SK-N-SH (cell line): ENCODE data around the gene STARD13. TPM values are rescaled to one million over a fixed set of nuclear protein-coding genes. Genes with fewer than 3 reads are reported as not detected.

ENCODE experiments used
- CTCF ChIA-PET: fragments of 300-600, 350-600 bp; formaldehyde crosslinking; extraction: SDS; loops from one replicate; lab custom pipeline; 2021; lab: Yijun Ruan, JAX
- POLR2A ChIA-PET: fragments of 350-600 bp; sonication (Branson Sonifier 250); formaldehyde crosslinking; extraction: SDS; loops from one replicate; lab custom pipeline; 2020; ENCODE audit warnings: antibody characterized with exemption, inconsistent platforms; lab: Yijun Ruan, JAX
- DNase-seq: peaks from one replicate; pipeline ENCODE4 v3.0.0; 2012
- H2AFZ ChIP-seq: fragments of 200-600 bp; sonication (generic); 2 replicates; pipeline ENCODE4 v1.8.1; 2016; ENCODE audit warnings: antibody characterized with exemption, mild to moderate bottlenecking, low read depth
- H3F3A ChIP-seq: fragments of 200-600 bp; sonication (generic); replicated peaks from 2 replicates; pipeline ENCODE3; 2016; ENCODE audit warnings: antibody characterized with exemption, mild to moderate bottlenecking; ENCODE audit not compliant: insufficient read depth
- H3K27ac ChIP-seq, 2 experiments: fragments of 200-500 bp in 1 of 2; fragments of 200-600 bp in 1 of 2; sonication (Bioruptor generic) in 1 of 2; sonication (generic), shearing (Covaris generic) in 1 of 2; 2 replicates each; pipeline versions ENCODE4 v1.5.1 to v1.6.1; 2014 to 2016; ENCODE audit warnings: low read depth in 2 of 2, inconsistent platforms in 1 of 2, low read length in 1 of 2, mild to moderate bottlenecking in 1 of 2, mixed read lengths in 1 of 2
- H3K27me3 ChIP-seq: fragments of 200-600 bp; sonication (generic), shearing (Covaris generic); 2 replicates; pipeline ENCODE4 v1.6.1; 2016; ENCODE audit warnings: mixed run types; ENCODE audit not compliant: insufficient read depth
- H3K36me3 ChIP-seq, 2 experiments: fragments of 200-500 bp in 1 of 2; fragments of 200-600 bp in 1 of 2; sonication (Bioruptor generic) in 1 of 2; sonication (generic) in 1 of 2; replicated peaks in 1 of 2; 2 replicates each; pipeline versions ENCODE3 to v1.5.1; 2014 to 2016; ENCODE audit warnings: low read length in 1 of 2, mild to moderate bottlenecking in 1 of 2; ENCODE audit not compliant: insufficient read depth in 2 of 2, control insufficient read depth in 1 of 2
- H3K4me1 ChIP-seq, 2 experiments: fragments of 200-500 bp in 1 of 2; fragments of 200-600 bp in 1 of 2; sonication (Bioruptor generic) in 1 of 2; sonication (generic), shearing (Covaris generic) in 1 of 2; 2 replicates each; pipeline versions ENCODE4 v1.5.1 to v1.6.1; 2014 to 2016; ENCODE audit warnings: low read depth in 1 of 2, low read length in 1 of 2, mixed run types in 1 of 2; ENCODE audit not compliant: insufficient read depth in 2 of 2, control insufficient read depth in 1 of 2
- H3K4me2 ChIP-seq: fragments of 200-600 bp; sonication (generic), shearing (Covaris generic); 2 replicates; pipeline ENCODE4 v1.6.1; 2017; ENCODE audit warnings: mixed run types
- H3K4me3 ChIP-seq, 2 experiments: fragments of 200-500 bp in 1 of 2; fragments of 200-600 bp in 1 of 2; sonication (Bioruptor generic) in 1 of 2; sonication (generic), shearing (Covaris generic) in 1 of 2; 2 replicates each; pipeline versions ENCODE4 v1.5.1 to v1.8.1; 2014 to 2016; ENCODE audit warnings: low read depth in 2 of 2, inconsistent platforms in 1 of 2, low read length in 1 of 2, mild to moderate bottlenecking in 1 of 2, mixed read lengths in 1 of 2, moderate library complexity in 1 of 2
- H3K79me2 ChIP-seq: fragments of 200-600 bp; sonication (generic); 2 replicates; pipeline ENCODE4 v1.8.1; 2017; ENCODE audit warnings: mild to moderate bottlenecking; ENCODE audit not compliant: insufficient read depth
- H3K9ac ChIP-seq: fragments of 200-600 bp; sonication (generic); 2 replicates; pipeline ENCODE4 v1.6.1; 2017; ENCODE audit warnings: mixed run types
- H3K9me2 ChIP-seq: fragments of 200-600 bp; sonication (generic); 2 replicates; pipeline ENCODE4 v1.6.1; 2017; ENCODE audit warnings: mixed run types
- H3K9me3 ChIP-seq: fragments of 200-600 bp; sonication (generic); 2 replicates; pipeline ENCODE4 v1.6.1; 2017; ENCODE audit warnings: mixed run types, mild to moderate bottlenecking, moderate library complexity
- H4K20me1 ChIP-seq: fragments of 200-600 bp; sonication (generic); 2 replicates; pipeline ENCODE4 v1.6.1; 2017; ENCODE audit warnings: mild to moderate bottlenecking, mixed run types; ENCODE audit not compliant: insufficient read depth
- ELF1 ChIP-seq: IDR thresholded peaks from 2 replicates; pipeline ENCODE4 v1.4.0; 2012
- EP300 ChIP-seq, 2 experiments: IDR thresholded peaks; 2 replicates each; pipeline versions ENCODE4 v1.4.0 to v1.6.1; 2012; ENCODE audit warnings: borderline replicate concordance in 1 of 2, low read depth in 1 of 2, low read length in 1 of 2
- FOSL2 ChIP-seq: IDR thresholded peaks from 2 replicates; pipeline ENCODE4 v1.4.0; 2012; ENCODE audit warnings: low read depth, mild to moderate bottlenecking, moderate library complexity, borderline replicate concordance
- MXI1 ChIP-seq: IDR thresholded peaks from 2 replicates; pipeline ENCODE4 v1.6.1; 2012; ENCODE audit warnings: mild to moderate bottlenecking, low read depth, low read length, improper control_type of control experiment
- NFIC ChIP-seq: IDR thresholded peaks from 2 replicates; pipeline ENCODE4 v1.4.0; 2012; ENCODE audit warnings: borderline replicate concordance
- RXRA ChIP-seq: IDR thresholded peaks from 2 replicates; pipeline ENCODE4 v1.4.0; 2012; ENCODE audit warnings: low read depth, mild to moderate bottlenecking, borderline replicate concordance
- WGBS: methylation state at CpG from one replicate; pipeline ENCODE4 v1.1.6; 2017; ENCODE audit warnings: low lambda C conversion rate; 5-methylcytosine and 5-hydroxymethylcytosine counted together
- polyA plus RNA-seq, 3 experiments: library from polyadenylated mRNA; depleted of rRNA; stranded (reverse); fragments of >200 nt; gene quantifications; 2 replicates each; pipeline ENCODE4 v1.2.3, GENCODE V29; 2012
- TF ChIP-seq, protein P1 (sequence below): fragments of 150-350 bp; IDR thresholded peaks from 2 replicates; pipeline ENCODE4 v1.6.1; 2017; ENCODE audit warnings: antibody characterized with exemption, low read length, low read depth, borderline replicate concordance
- TF ChIP-seq, protein P2 (sequence below): IDR thresholded peaks from 2 replicates; pipeline ENCODE4 v1.6.1; 2012; ENCODE audit warnings: mild to moderate bottlenecking, low read depth, low read length, moderate library complexity
- TF ChIP-seq, protein P3 (sequence below): IDR thresholded peaks from 2 replicates; pipeline ENCODE4 v1.4.0; 2012; ENCODE audit warnings: low read depth, borderline replicate concordance

STARD13 gene
- polyA plus RNA-seq, 1 of the 3 experiments (the other 2 are of a cell fraction): 5.7 TPM

DNA sequence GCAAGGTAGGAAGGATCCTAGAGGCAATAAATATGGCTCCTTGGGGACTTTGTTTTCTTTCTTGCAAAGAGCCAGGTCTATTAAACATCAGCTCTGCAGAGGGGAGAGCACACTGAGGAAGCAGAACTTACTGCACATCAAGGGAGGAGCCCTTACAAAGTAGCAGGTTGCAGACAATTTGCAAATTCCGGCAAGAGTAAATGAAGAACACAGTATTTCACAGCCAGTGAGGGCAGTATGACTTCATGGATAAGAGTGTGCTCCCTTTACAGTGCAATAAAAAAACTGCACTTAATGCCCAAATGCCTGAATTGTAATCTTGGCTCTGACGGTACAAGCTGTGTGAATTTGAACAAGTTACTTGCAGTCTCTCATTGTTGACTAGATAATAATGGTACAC is 75.5 kb downstream of the STARD13 start:
- no peak for DNase-seq
- H4K20me1 ChIP-seq: no peaks in the 10 kb centered on the region
- TF ChIP-seq, protein P1, sequence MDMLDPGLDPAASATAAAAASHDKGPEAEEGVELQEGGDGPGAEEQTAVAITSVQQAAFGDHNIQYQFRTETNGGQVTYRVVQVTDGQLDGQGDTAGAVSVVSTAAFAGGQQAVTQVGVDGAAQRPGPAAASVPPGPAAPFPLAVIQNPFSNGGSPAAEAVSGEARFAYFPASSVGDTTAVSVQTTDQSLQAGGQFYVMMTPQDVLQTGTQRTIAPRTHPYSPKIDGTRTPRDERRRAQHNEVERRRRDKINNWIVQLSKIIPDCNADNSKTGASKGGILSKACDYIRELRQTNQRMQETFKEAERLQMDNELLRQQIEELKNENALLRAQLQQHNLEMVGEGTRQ: no peak
- TF ChIP-seq MXI1: no peak
- TF ChIP-seq, protein P2, sequence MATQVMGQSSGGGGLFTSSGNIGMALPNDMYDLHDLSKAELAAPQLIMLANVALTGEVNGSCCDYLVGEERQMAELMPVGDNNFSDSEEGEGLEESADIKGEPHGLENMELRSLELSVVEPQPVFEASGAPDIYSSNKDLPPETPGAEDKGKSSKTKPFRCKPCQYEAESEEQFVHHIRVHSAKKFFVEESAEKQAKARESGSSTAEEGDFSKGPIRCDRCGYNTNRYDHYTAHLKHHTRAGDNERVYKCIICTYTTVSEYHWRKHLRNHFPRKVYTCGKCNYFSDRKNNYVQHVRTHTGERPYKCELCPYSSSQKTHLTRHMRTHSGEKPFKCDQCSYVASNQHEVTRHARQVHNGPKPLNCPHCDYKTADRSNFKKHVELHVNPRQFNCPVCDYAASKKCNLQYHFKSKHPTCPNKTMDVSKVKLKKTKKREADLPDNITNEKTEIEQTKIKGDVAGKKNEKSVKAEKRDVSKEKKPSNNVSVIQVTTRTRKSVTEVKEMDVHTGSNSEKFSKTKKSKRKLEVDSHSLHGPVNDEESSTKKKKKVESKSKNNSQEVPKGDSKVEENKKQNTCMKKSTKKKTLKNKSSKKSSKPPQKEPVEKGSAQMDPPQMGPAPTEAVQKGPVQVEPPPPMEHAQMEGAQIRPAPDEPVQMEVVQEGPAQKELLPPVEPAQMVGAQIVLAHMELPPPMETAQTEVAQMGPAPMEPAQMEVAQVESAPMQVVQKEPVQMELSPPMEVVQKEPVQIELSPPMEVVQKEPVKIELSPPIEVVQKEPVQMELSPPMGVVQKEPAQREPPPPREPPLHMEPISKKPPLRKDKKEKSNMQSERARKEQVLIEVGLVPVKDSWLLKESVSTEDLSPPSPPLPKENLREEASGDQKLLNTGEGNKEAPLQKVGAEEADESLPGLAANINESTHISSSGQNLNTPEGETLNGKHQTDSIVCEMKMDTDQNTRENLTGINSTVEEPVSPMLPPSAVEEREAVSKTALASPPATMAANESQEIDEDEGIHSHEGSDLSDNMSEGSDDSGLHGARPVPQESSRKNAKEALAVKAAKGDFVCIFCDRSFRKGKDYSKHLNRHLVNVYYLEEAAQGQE: no peak
- TF ChIP-seq, all 33 proteins: peak for 0
- no peaks in the 10 kb centered on the region for H3K36me3 ChIP-seq
- H3K4me3 ChIP-seq: no peak overlapping the region
- no peaks in the 10 kb centered on the region for H3K27me3 ChIP-seq
- H3K27ac ChIP-seq: no peak overlapping the region
- ChIA-PET CTCF (no interaction called here), POLR2A (no interaction called here)
- H3K9me2 ChIP-seq: no peaks in the 10 kb centered on the region
- H2AFZ ChIP-seq: no peak overlapping the region
- H3K79me2 ChIP-seq: peaks cover 78% of the 10 kb centered on the region
- 96% methylated on average over 2 of the region's 2 CpGs for WGBS
- peaks cover 43 to 46% of the 10 kb centered on the region in 2 experiments for H3K4me1 ChIP-seq
- no peak overlapping the region for H3K9ac ChIP-seq
- no peaks in the 10 kb centered on the region for H3K9me3 ChIP-seq
- H3F3A ChIP-seq: peaks cover 11% of the 10 kb centered on the region
- H3K4me2 ChIP-seq: no peak overlapping the region

DNA sequence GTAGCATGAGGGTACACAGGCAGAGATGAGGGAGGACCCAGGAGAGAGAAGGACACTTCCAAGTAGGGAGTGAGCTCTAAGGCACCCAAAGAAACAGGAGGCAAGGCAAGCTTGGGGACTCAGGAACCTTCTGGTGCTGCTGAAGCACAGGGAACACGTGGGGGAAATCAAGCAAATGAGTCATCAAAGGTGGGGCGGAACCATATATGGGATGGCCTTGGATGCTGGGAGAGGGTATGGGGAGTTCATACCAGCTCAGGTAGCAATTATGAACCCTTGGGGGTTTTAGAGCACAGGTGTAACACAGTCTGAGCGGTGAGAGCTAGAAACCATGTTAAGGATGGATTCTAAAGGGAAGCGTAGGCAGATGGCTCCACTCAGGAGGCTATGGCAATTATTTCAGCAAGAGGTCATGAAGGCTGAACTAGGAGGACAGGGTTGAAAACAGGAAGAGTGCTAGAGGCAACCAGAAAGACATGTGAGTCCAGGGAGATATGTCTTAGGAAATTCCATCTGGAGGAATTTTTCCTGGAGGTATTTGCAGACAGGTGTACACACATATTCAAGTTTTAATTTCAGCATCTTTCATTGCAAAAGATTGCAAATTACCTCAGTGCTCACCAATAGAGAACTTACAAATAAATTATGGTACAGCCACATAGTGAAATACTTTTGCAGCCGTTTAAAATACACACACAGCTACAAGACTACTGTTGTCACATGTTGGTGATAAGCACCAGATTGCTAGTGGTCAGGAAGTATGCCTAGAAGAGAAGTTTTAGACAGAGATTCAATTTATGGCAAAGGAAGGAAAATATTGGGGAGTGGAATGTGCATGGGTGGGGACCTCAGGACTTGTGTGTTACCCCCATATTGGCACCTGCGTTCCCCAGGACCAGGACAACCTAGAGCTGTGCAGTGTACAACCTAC is 77.0 kb downstream of the STARD13 start:
- Histone ChIP-seq H3K9me3 (no peaks in the 10 kb centered on the region), H3K9ac (no peak overlapping the region), H3K27me3 (no peaks in the 10 kb centered on the region), H4K20me1 (no peaks in the 10 kb centered on the region), H3F3A (peaks cover 13% of the 10 kb centered on the region), H3K36me3 (no peaks in the 10 kb centered on the region), H2AFZ (no peak overlapping the region), H3K9me2 (no peaks in the 10 kb centered on the region), H3K4me3 (no peak overlapping the region), H3K79me2 (peaks cover 90% of the 10 kb centered on the region), H3K4me2 (no peak overlapping the region)
- DNase-seq: no peak
- POLR2A ChIA-PET: no interaction called here
- CTCF ChIA-PET: interaction anchor here (0.8 to 0.9 kb wide), 2 partner anchors 16 to 20 kb away, joined by 3 read pairs; no protein-coding TSS in a partner anchor
- WGBS: 92% methylated on average over 6 of the region's 6 CpGs
- no peak for TF ChIP-seq EP300 (IDR thresholded peaks at IDR 0.05; ENCODE audit: borderline replicate concordance in 1 of 2, low read depth in 1 of 2, low read length in 1 of 2)
- TF ChIP-seq, protein P3, sequence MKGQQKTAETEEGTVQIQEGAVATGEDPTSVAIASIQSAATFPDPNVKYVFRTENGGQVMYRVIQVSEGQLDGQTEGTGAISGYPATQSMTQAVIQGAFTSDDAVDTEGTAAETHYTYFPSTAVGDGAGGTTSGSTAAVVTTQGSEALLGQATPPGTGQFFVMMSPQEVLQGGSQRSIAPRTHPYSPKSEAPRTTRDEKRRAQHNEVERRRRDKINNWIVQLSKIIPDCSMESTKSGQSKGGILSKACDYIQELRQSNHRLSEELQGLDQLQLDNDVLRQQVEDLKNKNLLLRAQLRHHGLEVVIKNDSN: no peak
- TF ChIP-seq NFIC: no peak
- TF ChIP-seq ELF1: no peak
- no peak for TF ChIP-seq RXRA
- TF ChIP-seq FOSL2: no peak
- TF ChIP-seq, all 33 proteins: peak for 0
- Histone ChIP-seq H3K27ac (no peak overlapping the region; a peak in 1 of 4 replicates), H3K4me1 (peaks cover 34 to 43% of the 10 kb centered on the region in 2 experiments)
